OCI-LY3 (cell line): Measurements from ENCODE around the gene C6orf163.

Experiments
- CTCF ChIP-seq: fragments of 200-600, 300-600 bp; sonication (generic); IDR thresholded peaks from 2 replicates; pipeline ENCODE4 v1.5.1; 2014; ENCODE audit warnings: antibody characterized with exemption, low read length, low read depth
- EZH2phosphoT487 ChIP-seq: fragments of 200-600 bp; shearing (Covaris generic); IDR thresholded peaks from 2 replicates; pipeline ENCODE4 v1.6.1; 2018; ENCODE audit warnings: antibody characterized with exemption, mixed run types, low read depth

- TF ChIP-seq CTCF = no peak
- TF ChIP-seq EZH2phosphoT487 = no peak
Measured at GRCh38 chr6:87364602-87365252, 20.1 kb downstream of the C6orf163 start.
